H1 (cell line): ENCODE measurements around the gene ALDH1L2. TPM values are rescaled to one million over a fixed set of nuclear protein-coding genes. Genes with fewer than 3 reads are reported as not detected.

ENCODE experiments used
- CTCF ChIA-PET: fragments of 300-600 bp; sonication (Branson Sonifier 250); formaldehyde crosslinking; loops from one replicate; lab custom pipeline; 2021; ENCODE audit not compliant: partially characterized antibody; lab: Charles Lee
- POLR2A ChIA-PET: fragments of 300-600 bp; sonication (Branson Sonifier 250); formaldehyde crosslinking; loops from one replicate; lab custom pipeline; 2021; ENCODE audit warnings: inconsistent platforms; ENCODE audit not compliant: partially characterized antibody; lab: Charles Lee
- DNase-seq, 2 experiments: peaks; one replicate each; pipeline versions ENCODE4 v3.0.0 to v3.0.0-alpha.2; 2010 to 2022; ENCODE audit warnings: low spot score in 2 of 2, low read depth in 1 of 2, mixed read lengths in 1 of 2
- FAIRE-seq: peaks from 2 replicates; lab custom pipeline; 2011; peaks lifted over from hg19 to GRCh38; lab: Jason Lieb, UNC
- H2AFZ ChIP-seq: 2 replicates; pipeline ENCODE4 v1.8.1; 2012; ENCODE audit warnings: low read length, inconsistent platforms
- H2AK5ac ChIP-seq: 2 replicates; pipeline ENCODE4 v1.6.1; 2013; ENCODE audit warnings: low read depth, low read length
- H2BK120ac ChIP-seq: replicated peaks from 2 replicates; pipeline ENCODE3; 2013; ENCODE audit warnings: low read depth, low read length, inconsistent platforms
- H2BK12ac ChIP-seq: 2 replicates; pipeline ENCODE4 v1.6.1; 2013; ENCODE audit warnings: low read depth, low read length
- H2BK15ac ChIP-seq: 2 replicates; pipeline ENCODE4 v1.6.1; 2013; ENCODE audit warnings: low read length
- H2BK20ac ChIP-seq: 2 replicates; pipeline ENCODE4 v1.6.1; 2013; ENCODE audit warnings: low read length
- H2BK5ac ChIP-seq: 2 replicates; pipeline ENCODE4 v1.6.1; 2013; ENCODE audit warnings: low read depth, low read length
- H3K14ac ChIP-seq: 2 replicates; pipeline ENCODE4 v1.6.1; 2013; ENCODE audit warnings: inconsistent platforms; ENCODE audit not compliant: insufficient read length
- H3K18ac ChIP-seq: 2 replicates; pipeline ENCODE4 v1.6.1; 2013; ENCODE audit warnings: low read length; ENCODE audit errors: extremely low read depth
- H3K23ac ChIP-seq: 2 replicates; pipeline ENCODE4 v1.6.1; 2013; ENCODE audit warnings: inconsistent platforms; ENCODE audit not compliant: insufficient read length
- H3K23me2 ChIP-seq: 2 replicates; pipeline ENCODE4 v1.6.1; 2013; ENCODE audit warnings: low read depth, low read length
- H3K27ac ChIP-seq: 2 replicates; pipeline ENCODE4 v1.6.1; 2011; ENCODE audit warnings: low read depth, low read length, inconsistent platforms
- H3K27me3 ChIP-seq, 4 experiments: replicated peaks in 1 of 4; 1 replicate in 1 of 4; 2 replicates in 3 of 4; pipeline versions ENCODE4 v1.6.1 to v1.8.1; 2011 to 2013; ENCODE audit warnings: low read length in 3 of 4, mild to moderate bottlenecking in 3 of 4, inconsistent platforms in 2 of 4, mixed read lengths in 2 of 4, moderate library complexity in 1 of 4; ENCODE audit not compliant: control insufficient read depth in 3 of 4, insufficient read depth in 3 of 4; ENCODE audit errors: extremely low read depth in 1 of 4
- H3K36me3 ChIP-seq, 4 experiments: 2 replicates each; pipeline versions ENCODE4 v1.6.1 to v1.8.1; 2011 to 2013; ENCODE audit warnings: mild to moderate bottlenecking in 4 of 4, low read length in 3 of 4, moderate library complexity in 2 of 4, control low read depth in 1 of 4, inconsistent platforms in 1 of 4; ENCODE audit not compliant: insufficient read depth in 4 of 4, control insufficient read depth in 2 of 4
- H3K4ac ChIP-seq: replicated peaks from 2 replicates; pipeline ENCODE3; 2013; ENCODE audit warnings: low read length, low read depth, mixed read lengths, inconsistent platforms; ENCODE audit not compliant: insufficient read length
- H3K4me1 ChIP-seq, 4 experiments: replicated peaks in 1 of 4; 1 replicate in 1 of 4; 2 replicates in 3 of 4; pipeline versions ENCODE4 v1.6.1 to v1.8.1; 2011 to 2013; ENCODE audit warnings: low read length in 3 of 4, inconsistent platforms in 2 of 4, mixed read lengths in 1 of 4; ENCODE audit not compliant: insufficient read depth in 4 of 4, control insufficient read depth in 3 of 4
- H3K4me2 ChIP-seq, 2 experiments: 2 replicates each; pipeline versions ENCODE4 v1.6.1 to v1.8.1; 2011 to 2013; ENCODE audit warnings: low read depth in 2 of 2, low read length in 2 of 2, control low read depth in 1 of 2, inconsistent platforms in 1 of 2, mild to moderate bottlenecking in 1 of 2; ENCODE audit not compliant: insufficient read depth in 1 of 2
- H3K4me3 ChIP-seq, 4 experiments: fragments of 200-600, 300-600 bp in 1 of 4; sonication (generic), shearing (Covaris generic), sonication (Bioruptor Twin) in 1 of 4; 2 replicates each; pipeline versions ENCODE4 v1.5.1 to v1.8.1; 2011 to 2016; ENCODE audit warnings: low read length in 4 of 4, low read depth in 3 of 4, control low read depth in 2 of 4, inconsistent platforms in 2 of 4, mild to moderate bottlenecking in 2 of 4, mixed read lengths in 1 of 4, moderate library complexity in 1 of 4; ENCODE audit not compliant: insufficient read depth in 2 of 4; ENCODE audit errors: extremely low read depth in 1 of 4
- H3K56ac ChIP-seq: replicated peaks from 2 replicates; pipeline ENCODE3; 2013; ENCODE audit warnings: low read depth, mild to moderate bottlenecking, mixed read lengths, low read length, inconsistent platforms; ENCODE audit not compliant: insufficient read length
- H3K79me1 ChIP-seq: 2 replicates; pipeline ENCODE4 v1.6.1; 2013; ENCODE audit warnings: low read depth, low read length, control low read depth
- H3K79me2 ChIP-seq, 2 experiments: 2 replicates each; pipeline versions ENCODE4 v1.6.1 to v1.8.1; 2012 to 2013; ENCODE audit warnings: low read length in 2 of 2, mild to moderate bottlenecking in 2 of 2, inconsistent platforms in 1 of 2; ENCODE audit not compliant: insufficient read depth in 2 of 2, control insufficient read depth in 1 of 2
- H3K9ac ChIP-seq, 4 experiments: replicated peaks in 1 of 4; 1 replicate in 1 of 4; 2 replicates in 3 of 4; pipeline versions ENCODE4 v1.6.1 to v1.8.1; 2011 to 2013; ENCODE audit warnings: low read depth in 3 of 4, low read length in 3 of 4, control low read depth in 2 of 4, mild to moderate bottlenecking in 2 of 4, moderate library complexity in 2 of 4, inconsistent platforms in 1 of 4; ENCODE audit errors: extremely low read depth in 1 of 4
- H3K9me3 ChIP-seq, 2 experiments: 2 replicates each; pipeline versions ENCODE4 v1.6.1 to v1.8.1; 2012 to 2013; ENCODE audit warnings: mild to moderate bottlenecking in 2 of 2, moderate library complexity in 2 of 2, control low read depth in 1 of 2, inconsistent platforms in 1 of 2, low read depth in 1 of 2, low read length in 1 of 2, mixed read lengths in 1 of 2; ENCODE audit not compliant: insufficient read depth in 2 of 2
- H4K20me1 ChIP-seq, 2 experiments: replicated peaks in 1 of 2; 2 replicates each; pipeline versions ENCODE3 to v1.8.1; 2011 to 2013; ENCODE audit warnings: inconsistent platforms in 2 of 2, low read length in 2 of 2, mild to moderate bottlenecking in 1 of 2; ENCODE audit not compliant: insufficient read depth in 2 of 2, control insufficient read depth in 1 of 2
- H4K5ac ChIP-seq: 2 replicates; pipeline ENCODE4 v1.6.1; 2013; ENCODE audit warnings: low read length, low read depth, mixed read lengths, inconsistent platforms; ENCODE audit not compliant: insufficient read length
- H4K8ac ChIP-seq: 2 replicates; pipeline ENCODE4 v1.8.0; 2013; ENCODE audit warnings: mild to moderate bottlenecking, moderate library complexity, low read length, inconsistent platforms; ENCODE audit not compliant: insufficient read depth; ENCODE audit errors: extremely low read depth
- H4K91ac ChIP-seq: replicated peaks from 2 replicates; pipeline ENCODE3; 2013; ENCODE audit warnings: low read length, mixed read lengths, inconsistent platforms; ENCODE audit not compliant: insufficient read length
- BACH1 ChIP-seq: IDR thresholded peaks from 2 replicates; pipeline ENCODE4 v1.6.1; 2012; ENCODE audit warnings: low read length, improper control_type of control experiment
- CEBPB ChIP-seq: IDR thresholded peaks from 2 replicates; pipeline ENCODE4 v1.6.1; 2012; ENCODE audit warnings: low read depth, low read length
- EGR1 ChIP-seq: IDR thresholded peaks from 2 replicates; pipeline ENCODE4 v1.6.1; 2011; ENCODE audit warnings: low read depth, low read length, borderline replicate concordance
- HDAC6 ChIP-seq: IDR thresholded peaks from one replicate; pipeline ENCODE4 v1.7.1; 2012; ENCODE audit warnings: low read depth, mild to moderate bottlenecking, inconsistent platforms, low read length, moderate library complexity
- PHF8 ChIP-seq: fragments of 200-600 bp; sonication (generic); conservative IDR thresholded peaks from 2 replicates; pipeline ENCODE4 v1.7.1; 2012; ENCODE audit warnings: low read depth, mild to moderate bottlenecking, inconsistent platforms, low read length, moderate library complexity
- POLR2AphosphoS5 ChIP-seq: IDR thresholded peaks from 2 replicates; pipeline ENCODE4 v1.6.1; 2011; ENCODE audit warnings: low read depth, low read length
- POU5F1 ChIP-seq: IDR thresholded peaks from 2 replicates; pipeline ENCODE4 v1.6.1; 2011; ENCODE audit warnings: low read depth, mild to moderate bottlenecking, low read length, moderate library complexity
- SAP30 ChIP-seq: fragments of 300-600 bp; sonication (generic); IDR thresholded peaks from 2 replicates; pipeline ENCODE4 v1.7.1; 2012; ENCODE audit warnings: low read length, moderate library complexity, mild to moderate bottlenecking, inconsistent platforms; ENCODE audit not compliant: insufficient read depth, insufficient replicate concordance
- SIX5 ChIP-seq: IDR thresholded peaks from 2 replicates; pipeline ENCODE4 v1.6.1; 2011; ENCODE audit warnings: mild to moderate bottlenecking, low read depth, low read length
- SP2 ChIP-seq: IDR thresholded peaks from 2 replicates; pipeline ENCODE4 v1.6.1; 2012; ENCODE audit warnings: mild to moderate bottlenecking, low read length, inconsistent platforms
- TAF7 ChIP-seq: optimal IDR thresholded peaks from 2 replicates; pipeline ENCODE3; 2011; ENCODE audit warnings: low read depth, mild to moderate bottlenecking, inconsistent platforms, low read length, moderate library complexity, borderline replicate concordance
- TCF12 ChIP-seq: IDR thresholded peaks from 2 replicates; pipeline ENCODE4 v1.6.1; 2011; ENCODE audit warnings: low read depth, mild to moderate bottlenecking, low read length
- TEAD4 ChIP-seq: IDR thresholded peaks from 2 replicates; pipeline ENCODE4 v1.6.1; 2012; ENCODE audit warnings: low read depth, low read length, inconsistent platforms, mixed read lengths
- WGBS, 2 experiments: shearing (Covaris generic) in 1 of 2; methylation state at CpG; one replicate each; pipeline versions ENCODE4 v1.1.6 to v1.1.7; 2013 to 2015; ENCODE audit warnings: low lambda C conversion rate in 2 of 2, mixed read lengths in 2 of 2, inconsistent platforms in 1 of 2, low coverage in 1 of 2, missing lambda C conversion rate in 1 of 2; ENCODE audit not compliant: insufficient replicate concordance in 2 of 2, insufficient coverage in 1 of 2, insufficient read length in 1 of 2; ENCODE audit errors: extremely low coverage in 1 of 2, missing lambda C conversion rate in 1 of 2; 5-methylcytosine and 5-hydroxymethylcytosine counted together
- polyA plus RNA-seq, 7 experiments: library from polyadenylated mRNA; depleted of rRNA in 3 of 7; stranded (reverse) in 5 of 7; unstranded in 2 of 7; fragments of >200 nt in 5 of 7; fragments of 200-250 nt in 2 of 7; gene quantifications; 1 replicate in 5 of 7; 2 replicates in 1 of 7; 4 replicates in 1 of 7; pipeline versions ENCODE4 v1.2.1 to v1.2.3, GENCODE V29; 2011 to 2013; ENCODE audit warnings: missing spikeins in 2 of 7, mixed read lengths in 2 of 7
- total RNA-seq: library from RNA; stranded (reverse); fragmentation: NEBNext Ultra II Directional; extraction: Animal tissue kit (Norgen Biotek cat#: 25700); gene quantifications from 2 replicates; pipeline ENCODE4 v1.2.1, GENCODE V29; 2021
- TF ChIP-seq, protein P1 (sequence below): IDR thresholded peaks from 2 replicates; pipeline ENCODE4 v1.6.1; 2012; ENCODE audit warnings: inconsistent platforms

Gene ALDH1L2
- total and polyA plus RNA-seq, 2 of the 8 experiments (the other 6 are each of a cell fraction or from before 2014, with no cell fraction given): 3.7 to 7.2 TPM

DNA sequence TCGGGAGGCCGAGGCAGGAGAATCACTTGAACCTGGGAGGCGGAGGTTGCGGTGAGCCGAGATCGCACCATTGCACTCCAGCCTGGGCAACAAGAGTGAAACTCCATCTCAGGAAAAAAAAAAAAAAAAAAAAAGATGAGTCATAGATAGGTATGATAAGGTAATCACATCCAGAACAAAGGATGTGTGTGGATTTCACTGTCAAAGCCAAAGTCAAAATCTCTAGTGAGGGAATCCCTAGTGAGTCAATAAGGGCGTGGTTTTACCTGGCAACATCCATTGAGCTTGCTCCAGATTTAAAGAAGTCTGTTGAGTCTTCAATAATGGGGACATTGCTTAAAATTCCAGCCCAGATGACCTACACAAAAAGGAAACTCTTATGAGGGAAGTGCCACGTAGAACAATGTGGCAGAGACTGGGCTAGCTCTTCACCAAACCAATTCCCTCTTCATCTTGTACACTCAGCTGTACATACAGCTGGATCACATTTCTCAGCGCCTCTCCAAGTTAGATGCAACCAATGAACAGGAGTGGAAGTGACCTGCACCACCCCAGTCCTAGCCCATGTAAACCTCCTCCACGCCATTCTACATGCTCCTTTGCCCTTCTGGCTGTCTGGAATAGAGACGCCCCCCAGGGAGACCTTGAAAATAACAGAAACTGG, 23.4 kb downstream of the ALDH1L2 start:
- Histone ChIP-seq H3K4ac (no peak overlapping the region), H4K5ac (no peak overlapping the region), H3K9me3 (no peaks in the 10 kb centered on the region), H2BK120ac (no peak overlapping the region), H3K18ac (no peak overlapping the region), H3K56ac (no peak overlapping the region), H3K27me3 (no peaks in the 10 kb centered on the region), H3K9ac (no peak overlapping the region), H3K4me3 (no peak overlapping the region), H3K23ac (no peak overlapping the region), H2BK5ac (no peak overlapping the region), H3K14ac (no peak overlapping the region), H3K4me1 (no peaks in the 10 kb centered on the region), H3K36me3 (peaks cover 0 to 11% (median 0%) of the 10 kb centered on the region in 4 experiments; a peak in 2 of 8 replicates), H2AFZ (no peak overlapping the region), H2BK15ac (no peak overlapping the region), H3K79me2 (no peaks in the 10 kb centered on the region), H2BK12ac (no peak overlapping the region), H4K91ac (no peak overlapping the region), H3K23me2 (no peaks in the 10 kb centered on the region), H3K27ac (no peak overlapping the region), H3K79me1 (no peaks in the 10 kb centered on the region), H4K20me1 (no peaks in the 10 kb centered on the region), H2BK20ac (no peak overlapping the region)
- POLR2A ChIA-PET: interaction anchor here (1.1 kb wide), 2 partner anchors 47 to 693 kb away, joined by 3 read pairs; partner anchors contain the start of gene WASHC4
- DNase-seq: no peak
- FAIRE-seq: no peak
- CTCF ChIA-PET: interaction anchor here (0.6 kb wide), 1 partner anchor 625 kb away, joined by 3 read pairs; no protein-coding TSS in a partner anchor
- 88% methylated on average over 5 of the region's 11 CpGs; no CpG with 5 or more reads in 1 of the 2 experiments for WGBS, 2 experiments
- TF ChIP-seq BACH1 (no peak), SP2 (no peak), CEBPB (no peak), TAF7 (no peak), TCF12 (no peak), POLR2AphosphoS5 (no peak), PHF8 (no peak), SIX5 (no peak), TEAD4 (no peak), SAP30 (no peak), POU5F1 (no peak), EGR1 (no peak), HDAC6 (no peak)
- TF ChIP-seq, protein P1, sequence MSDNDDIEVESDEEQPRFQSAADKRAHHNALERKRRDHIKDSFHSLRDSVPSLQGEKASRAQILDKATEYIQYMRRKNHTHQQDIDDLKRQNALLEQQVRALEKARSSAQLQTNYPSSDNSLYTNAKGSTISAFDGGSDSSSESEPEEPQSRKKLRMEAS: no peak
- TF ChIP-seq, all 59 proteins: peak for 0
- H2AK5ac ChIP-seq: no peak overlapping the region
- no peak overlapping the region for H4K8ac ChIP-seq
- no peak overlapping the region for H3K4me2 ChIP-seq
